OCI-LY1 (cell line): ENCODE results near the gene FBXL4.

Experiments
- CTCF ChIP-seq: fragments of 200-600 bp; sonication (generic), shearing (Covaris generic); IDR thresholded peaks from 2 replicates; pipeline ENCODE4 v1.5.1; 2017; ENCODE audit warnings: mild to moderate bottlenecking, antibody characterized with exemption, low read length, moderate library complexity, mixed read lengths
- EZH2 ChIP-seq: fragments of 200-600 bp; sonication (generic), shearing (Covaris generic); IDR thresholded peaks from 2 replicates; pipeline ENCODE4 v1.8.0; 2017; ENCODE audit warnings: borderline replicate concordance, mixed run types, mild to moderate bottlenecking, antibody characterized with exemption, low read length, moderate library complexity, mixed read lengths

- TF ChIP-seq CTCF (no peak), EZH2 (no peak)
Measured at GRCh38 chr6:98946266-98946878, 1.4 kb downstream of the FBXL4 start.
